Upper lobe of right lung (tissue), 1 donor: ENCODE data around the gene NINJ2. TPM values are rescaled to one million over a fixed set of nuclear protein-coding genes. Genes with fewer than 3 reads are reported as not detected.
"Not testable (repeated sequence)": the region's sequence is repeated elsewhere in the genome, so short reads cannot be mapped to it uniquely, and the experiment has no call there.

Experiments used
- ATAC-seq: fragments of 200-7000 bp; cut with Tn5 transposase; one replicate; pipeline ENCODE4 v1.9.1; 2020; ENCODE audit warnings: mild to moderate bottlenecking, moderate library complexity
- DNase-seq: peaks from one replicate; pipeline ENCODE4 v3.0.0-alpha.2; 2020
- H3K27ac ChIP-seq: fragments of 200-600 bp; one replicate; pipeline ENCODE4 v1.8.0; 2022
- H3K27me3 ChIP-seq: fragments of 200-600 bp; one replicate; pipeline ENCODE4 v1.8.0; 2022; ENCODE audit warnings: mild to moderate bottlenecking
- H3K36me3 ChIP-seq: fragments of 200-600 bp; one replicate; pipeline ENCODE4 v1.8.0; 2022
- H3K4me1 ChIP-seq: fragments of 200-600 bp; one replicate; pipeline ENCODE4 v1.8.0; 2022
- H3K4me3 ChIP-seq: fragments of 200-600 bp; one replicate; pipeline ENCODE4 v1.8.0; 2022; ENCODE audit warnings: mild to moderate bottlenecking
- H3K9me3 ChIP-seq: fragments of 200-600 bp; one replicate; pipeline ENCODE4 v1.8.0; 2022
- intact Hi-C: fragments of 100-400 bp; cut with DNase I; formaldehyde crosslinking; loops from one replicate; pipeline ENCODE4 v1.11.0; 2022
- total RNA-seq: library from RNA; stranded (reverse); fragmentation: NEBNext Ultra II Directional; extraction: Animal tissue kit (Norgen Biotek cat#: 25700); gene quantifications from one replicate; pipeline ENCODE4 v1.2.1, GENCODE V29; 2021
- TF ChIP-seq, protein P1 (sequence below): fragments of 200-600 bp; IDR thresholded peaks from one replicate; pipeline ENCODE4 v1.8.0; 2022; ENCODE audit warnings: antibody characterized with exemption
- donor health status: DM: no; HTN: yes; CAD: no; lungs with severe emphysema.

Gene NINJ2
- total RNA-seq, 1 donor from 2014 or later = 23.4 TPM

DNA sequence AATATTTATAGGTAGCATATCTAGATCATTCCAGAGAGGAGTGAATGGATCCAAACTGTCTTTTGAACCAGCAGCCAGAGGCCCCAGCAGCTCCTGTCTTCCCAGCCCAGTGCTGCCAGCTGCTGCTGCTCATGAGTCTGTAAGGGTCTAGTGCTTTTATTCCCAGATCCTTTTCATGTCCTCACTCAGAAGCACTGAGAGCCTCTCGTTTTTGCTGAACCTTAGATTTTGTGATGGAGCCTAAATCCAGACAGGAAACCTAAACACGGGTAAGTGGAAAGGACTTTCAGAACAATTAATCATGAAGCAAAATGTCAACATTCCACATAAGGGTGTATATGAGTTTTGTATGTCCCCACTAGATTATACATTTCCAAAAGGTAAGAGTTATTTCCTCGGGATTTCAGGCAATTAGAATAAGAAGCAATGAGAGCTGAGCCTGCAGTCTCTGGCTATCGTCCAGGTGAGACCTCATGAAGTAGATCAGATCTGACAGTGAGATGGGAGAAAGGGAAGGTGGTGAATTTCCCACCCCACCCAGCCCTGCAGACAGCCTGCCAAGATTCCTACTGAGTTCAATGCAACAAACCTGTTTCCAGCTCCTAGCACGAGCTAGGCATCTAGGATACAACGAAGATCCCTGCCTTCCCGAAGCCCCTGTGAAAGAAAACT, 84.4 kb downstream of the NINJ2 start:
- DNase-seq = no peak
- peaks cover 22% of the 10 kb centered on the region for H3K4me1 ChIP-seq
- TF ChIP-seq, protein P1, sequence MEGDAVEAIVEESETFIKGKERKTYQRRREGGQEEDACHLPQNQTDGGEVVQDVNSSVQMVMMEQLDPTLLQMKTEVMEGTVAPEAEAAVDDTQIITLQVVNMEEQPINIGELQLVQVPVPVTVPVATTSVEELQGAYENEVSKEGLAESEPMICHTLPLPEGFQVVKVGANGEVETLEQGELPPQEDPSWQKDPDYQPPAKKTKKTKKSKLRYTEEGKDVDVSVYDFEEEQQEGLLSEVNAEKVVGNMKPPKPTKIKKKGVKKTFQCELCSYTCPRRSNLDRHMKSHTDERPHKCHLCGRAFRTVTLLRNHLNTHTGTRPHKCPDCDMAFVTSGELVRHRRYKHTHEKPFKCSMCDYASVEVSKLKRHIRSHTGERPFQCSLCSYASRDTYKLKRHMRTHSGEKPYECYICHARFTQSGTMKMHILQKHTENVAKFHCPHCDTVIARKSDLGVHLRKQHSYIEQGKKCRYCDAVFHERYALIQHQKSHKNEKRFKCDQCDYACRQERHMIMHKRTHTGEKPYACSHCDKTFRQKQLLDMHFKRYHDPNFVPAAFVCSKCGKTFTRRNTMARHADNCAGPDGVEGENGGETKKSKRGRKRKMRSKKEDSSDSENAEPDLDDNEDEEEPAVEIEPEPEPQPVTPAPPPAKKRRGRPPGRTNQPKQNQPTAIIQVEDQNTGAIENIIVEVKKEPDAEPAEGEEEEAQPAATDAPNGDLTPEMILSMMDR = no peak
- no peaks in the 10 kb centered on the region for H3K27me3 ChIP-seq
- H3K9me3 ChIP-seq = no peaks in the 10 kb centered on the region
- H3K27ac ChIP-seq = no peak overlapping the region
- H3K36me3 ChIP-seq = no peaks in the 10 kb centered on the region
- no peak for ATAC-seq
- no peak overlapping the region for H3K4me3 ChIP-seq
- intact Hi-C loops = loop anchor here (10.0 kb wide), 2 partner anchors 66 to 176 kb away; partner anchors contain the start of gene WNK1

DNA sequence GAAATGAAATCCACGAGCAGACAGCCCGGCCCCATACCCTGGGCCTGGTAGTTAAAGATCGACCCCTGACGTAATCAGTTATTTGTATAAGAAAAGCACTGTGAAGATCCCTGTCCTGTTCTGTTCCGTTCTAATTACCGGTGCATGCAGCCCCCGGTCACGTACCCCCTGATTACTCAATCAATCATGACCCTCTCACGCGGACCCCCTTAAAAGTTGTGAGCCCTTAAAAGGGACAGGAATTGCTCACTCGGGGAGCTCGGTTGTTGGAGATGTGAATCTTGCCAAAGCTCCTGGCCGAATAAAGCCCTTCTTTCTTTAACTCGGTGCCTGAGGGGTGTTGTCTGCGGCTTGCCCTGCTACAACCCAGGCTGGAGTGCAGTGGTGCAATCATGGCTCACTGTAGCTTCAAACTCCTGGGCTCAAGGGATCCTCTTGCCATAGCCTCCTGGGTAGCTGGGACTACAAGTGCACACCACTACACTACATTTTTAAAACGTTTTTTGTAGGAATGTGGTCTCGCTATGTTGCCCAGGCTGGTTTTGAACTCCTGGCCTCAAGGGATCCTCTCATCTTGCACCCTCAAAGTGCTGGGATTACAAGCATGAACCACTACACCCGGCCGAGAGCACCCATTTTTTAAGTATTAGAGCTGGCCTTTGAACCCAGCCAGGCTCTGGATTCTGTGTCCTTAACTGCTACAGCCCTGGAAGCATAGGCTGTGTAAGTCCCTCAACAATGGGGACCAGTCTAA, 85.1 kb downstream of the NINJ2 start:
- not testable (repeated sequence) for H3K36me3 ChIP-seq, DNase-seq, H3K27ac ChIP-seq, ATAC-seq, H3K27me3 ChIP-seq, H3K4me3 ChIP-seq, H3K9me3 ChIP-seq
- intact Hi-C loops = loop anchor here (10.0 kb wide), 2 partner anchors 67 to 177 kb away; partner anchors contain the start of gene WNK1
- H3K4me1 ChIP-seq = peaks cover 22% of the 10 kb centered on the region

DNA sequence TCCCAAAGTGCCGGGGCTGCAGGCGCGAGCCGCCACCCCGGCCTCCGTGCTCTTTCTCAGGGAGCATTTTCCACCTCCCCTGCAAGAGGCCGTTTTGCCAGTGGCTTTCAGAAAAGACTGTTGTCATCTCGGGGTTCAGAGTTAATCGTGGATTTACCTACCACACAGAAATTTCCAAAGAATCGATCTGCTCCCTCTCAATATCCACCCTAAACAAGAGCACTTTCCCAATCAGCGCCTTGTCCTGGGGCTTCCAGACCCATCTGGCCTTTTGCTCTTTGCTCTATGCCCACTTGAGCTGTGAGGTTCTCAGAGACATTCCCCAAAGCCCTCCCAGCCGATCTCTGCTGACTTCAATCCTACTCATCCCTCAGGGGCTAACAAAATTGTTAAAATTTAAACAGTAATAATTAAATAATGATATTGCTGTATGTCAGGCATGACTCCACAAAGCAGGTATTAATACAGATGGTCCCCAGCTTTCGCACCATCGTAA, 86.6 kb downstream of the NINJ2 start:
- Histone ChIP-seq H3K27ac (peak overlapping the region; percentile 28), H3K4me1 (peaks cover 26% of the 10 kb centered on the region), H3K27me3 (no peaks in the 10 kb centered on the region), H3K9me3 (no peaks in the 10 kb centered on the region), H3K36me3 (no peaks in the 10 kb centered on the region), H3K4me3 (peak overlapping the region; percentile 17)
- DNase-seq (no peak), ATAC-seq (no peak)
- intact Hi-C loops = loop anchor here (10.0 kb wide), 2 partner anchors 68 to 178 kb away; partner anchors contain the start of gene WNK1
- TF ChIP-seq, protein P1 = no peak

DNA sequence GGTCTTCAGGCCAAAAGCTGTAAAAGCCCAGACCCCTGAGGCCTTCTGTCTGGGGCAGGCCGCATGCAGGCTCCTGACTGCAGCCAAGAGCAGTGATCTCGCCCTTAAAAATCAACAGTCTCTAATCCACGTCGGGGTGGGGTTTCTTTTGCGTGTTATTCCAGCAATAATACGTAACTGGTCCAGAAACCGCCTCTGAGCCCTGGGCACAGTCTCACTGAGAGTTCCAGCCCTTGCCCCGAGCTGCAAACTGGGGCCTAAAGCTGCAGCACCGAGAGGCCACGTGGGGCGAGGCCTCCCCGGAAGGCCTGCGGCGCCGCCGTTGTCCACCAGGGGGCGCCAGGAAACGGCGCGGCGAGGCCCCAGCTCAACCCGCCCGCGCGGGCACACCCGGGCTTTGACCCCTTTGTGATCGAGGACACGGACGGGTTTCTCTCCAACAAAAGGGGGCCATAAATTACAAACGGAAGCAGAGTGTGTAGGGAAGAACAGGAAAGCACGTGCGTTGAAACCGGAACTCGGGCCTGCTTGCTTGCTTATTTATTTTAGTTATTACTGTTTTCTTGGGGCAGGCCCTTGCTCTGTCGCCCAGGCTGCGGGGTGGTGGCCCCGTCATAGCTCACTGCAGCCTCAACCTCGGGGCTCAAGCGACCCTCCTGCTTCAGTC, 87.2 kb downstream of the NINJ2 start:
- DNase-seq (peak; percentile 91), ATAC-seq (peak; percentile 96)
- Histone ChIP-seq H3K9me3 (no peaks in the 10 kb centered on the region), H3K4me3 (peak overlapping the region; percentile 17), H3K27me3 (no peaks in the 10 kb centered on the region), H3K4me1 (peaks cover 27% of the 10 kb centered on the region), H3K27ac (peak overlapping the region; percentile 28), H3K36me3 (no peaks in the 10 kb centered on the region)
- TF ChIP-seq, protein P1 = peak; percentile 100
- intact Hi-C loops = loop anchor here (10.0 kb wide), 2 partner anchors 69 to 179 kb away; partner anchors contain the start of gene WNK1

DNA sequence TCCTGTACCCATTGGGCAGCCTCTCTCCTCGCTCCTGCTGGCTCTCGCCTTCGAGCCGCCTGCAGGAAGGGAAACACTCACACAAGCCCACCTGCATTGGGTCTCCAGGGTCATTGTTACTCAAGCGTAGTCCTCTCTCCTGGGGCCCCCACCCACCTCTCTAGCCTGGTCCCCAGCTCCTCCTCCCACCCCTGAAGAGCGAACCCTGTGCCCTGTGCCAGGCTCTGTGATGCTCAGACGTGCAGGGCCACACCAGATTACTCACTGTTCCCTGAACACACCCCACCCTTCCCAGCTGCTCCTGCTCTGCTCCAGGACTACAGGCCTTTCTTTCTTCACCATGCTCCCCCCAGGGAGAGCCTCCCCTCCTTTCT, 88.1 kb downstream of the NINJ2 start:
- H3K27me3 ChIP-seq = no peaks in the 10 kb centered on the region
- no peaks in the 10 kb centered on the region for H3K9me3 ChIP-seq
- H3K4me1 ChIP-seq = peaks cover 30% of the 10 kb centered on the region
- no peak for ATAC-seq
- no peak overlapping the region for H3K4me3 ChIP-seq
- no peak for DNase-seq
- peak overlapping the region; percentile 28 for H3K27ac ChIP-seq
- intact Hi-C loops = loop anchor here (10.0 kb wide), 2 partner anchors 70 to 180 kb away; partner anchors contain the start of gene WNK1
- TF ChIP-seq, protein P1 = no peak
- H3K36me3 ChIP-seq = no peaks in the 10 kb centered on the region
